ENCODE measurements around the gene ELMO1.

The ELMO1 gene

DNA sequence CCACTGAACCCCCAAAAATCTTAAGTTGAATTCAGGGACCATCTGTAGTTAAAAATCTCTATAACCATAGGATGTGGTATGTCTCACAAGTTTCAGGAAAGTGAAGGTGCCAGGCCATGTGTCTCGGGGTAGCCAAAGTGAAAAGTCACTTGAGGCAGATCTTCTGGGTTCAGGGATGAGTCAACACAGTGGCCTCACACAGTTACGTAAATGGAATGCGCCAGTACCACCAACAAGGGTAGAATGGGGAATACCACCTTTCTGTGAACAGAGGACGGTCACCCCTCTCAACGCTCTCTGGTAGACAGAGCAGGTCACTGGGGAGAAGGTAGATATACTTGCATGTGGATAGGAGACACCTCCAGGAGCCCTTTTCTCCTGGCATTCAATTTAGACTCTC, 71.4 kb downstream of the ELMO1 start:
- DNase-seq (ENCODE audit: extremely low spot score) = no peak
- POLR2A ChIA-PET = no interaction called here
- TF ChIP-seq, protein P1, sequence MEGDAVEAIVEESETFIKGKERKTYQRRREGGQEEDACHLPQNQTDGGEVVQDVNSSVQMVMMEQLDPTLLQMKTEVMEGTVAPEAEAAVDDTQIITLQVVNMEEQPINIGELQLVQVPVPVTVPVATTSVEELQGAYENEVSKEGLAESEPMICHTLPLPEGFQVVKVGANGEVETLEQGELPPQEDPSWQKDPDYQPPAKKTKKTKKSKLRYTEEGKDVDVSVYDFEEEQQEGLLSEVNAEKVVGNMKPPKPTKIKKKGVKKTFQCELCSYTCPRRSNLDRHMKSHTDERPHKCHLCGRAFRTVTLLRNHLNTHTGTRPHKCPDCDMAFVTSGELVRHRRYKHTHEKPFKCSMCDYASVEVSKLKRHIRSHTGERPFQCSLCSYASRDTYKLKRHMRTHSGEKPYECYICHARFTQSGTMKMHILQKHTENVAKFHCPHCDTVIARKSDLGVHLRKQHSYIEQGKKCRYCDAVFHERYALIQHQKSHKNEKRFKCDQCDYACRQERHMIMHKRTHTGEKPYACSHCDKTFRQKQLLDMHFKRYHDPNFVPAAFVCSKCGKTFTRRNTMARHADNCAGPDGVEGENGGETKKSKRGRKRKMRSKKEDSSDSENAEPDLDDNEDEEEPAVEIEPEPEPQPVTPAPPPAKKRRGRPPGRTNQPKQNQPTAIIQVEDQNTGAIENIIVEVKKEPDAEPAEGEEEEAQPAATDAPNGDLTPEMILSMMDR (IDR thresholded peaks at IDR 0.05; ENCODE audit: control extremely low read depth, extremely low read depth, low read depth, missing control alignments) = no peak
- CTCF ChIA-PET = no interaction called here

GRCh38 chr7:37376386-37376785, 72.3 kb downstream of the ELMO1 start:
- POLR2A ChIA-PET = no interaction called here
- TF ChIP-seq, protein P1 (IDR thresholded peaks at IDR 0.05; ENCODE audit: control extremely low read depth, extremely low read depth, low read depth, missing control alignments) = no peak
- CTCF ChIA-PET = no interaction called here
- DNase-seq (ENCODE audit: extremely low spot score) = no peak

DNA sequence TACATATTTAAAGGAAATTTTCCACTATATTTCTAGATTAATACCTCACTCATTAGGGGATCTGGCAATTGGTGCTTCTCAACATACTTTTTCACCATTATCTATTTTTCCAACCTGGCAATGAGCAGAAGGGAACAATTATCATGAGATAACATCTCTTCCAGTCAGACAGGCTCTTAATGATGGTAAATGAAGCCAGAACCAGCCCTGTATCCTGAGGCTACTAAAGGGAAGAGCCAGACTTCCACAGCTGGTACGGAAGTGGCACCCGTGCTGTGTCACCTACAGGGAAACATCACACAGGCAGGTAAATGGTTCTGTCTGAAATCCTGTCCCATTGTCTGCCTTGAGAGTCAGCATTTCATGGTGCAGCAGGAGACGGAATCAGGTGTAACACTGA, 75.9 kb downstream of the ELMO1 start:
- TF ChIP-seq, protein P1 (IDR thresholded peaks at IDR 0.05; ENCODE audit: control extremely low read depth, extremely low read depth, low read depth, missing control alignments) = no peak
- ChIA-PET POLR2A (no interaction called here), CTCF (no interaction called here)
- DNase-seq (ENCODE audit: extremely low spot score) = no peak

DNA sequence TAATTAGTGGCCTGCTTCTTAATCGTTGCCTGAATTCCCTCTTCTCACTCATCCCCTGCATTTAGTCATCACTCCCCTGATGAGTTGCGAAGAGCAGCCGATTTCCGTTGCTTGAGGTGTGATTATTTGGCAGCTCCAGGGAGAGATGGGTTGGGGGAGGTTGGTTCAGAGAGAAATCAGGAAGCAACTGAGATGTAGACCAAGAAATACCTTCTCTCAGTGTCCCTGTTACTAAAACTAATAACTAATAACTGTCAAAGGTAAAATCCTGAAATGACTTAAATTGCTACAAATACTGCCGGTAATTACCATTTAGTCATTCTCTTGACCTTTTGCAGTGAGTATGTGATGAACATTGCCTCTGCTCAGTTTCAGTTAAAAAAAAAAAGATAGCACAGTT, 76.9 kb downstream of the ELMO1 start:
- ChIA-PET POLR2A (no interaction called here), CTCF (no interaction called here)
- no peak for DNase-seq (ENCODE audit: extremely low spot score)
- TF ChIP-seq, protein P1 (IDR thresholded peaks at IDR 0.05; ENCODE audit: control extremely low read depth, extremely low read depth, low read depth, missing control alignments) = no peak

DNA sequence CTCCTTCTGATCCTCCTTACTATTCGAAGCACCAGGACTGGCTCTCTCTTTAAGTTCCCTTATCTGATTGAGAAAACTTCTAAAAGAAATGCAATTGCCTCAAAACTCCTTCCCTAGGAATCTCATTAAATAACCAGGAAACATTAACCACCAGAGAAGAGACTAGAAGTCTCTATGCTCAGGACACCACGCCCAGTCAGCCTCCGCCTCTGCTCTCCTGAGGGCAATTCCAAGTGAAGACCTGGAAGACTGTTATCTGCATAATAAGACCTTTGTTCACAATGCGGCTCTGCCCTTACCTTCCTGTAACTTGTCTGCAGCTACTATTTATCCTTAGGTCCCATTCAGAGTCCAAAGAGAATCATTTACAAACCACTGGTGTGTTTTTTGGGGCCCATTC, 78.8 kb downstream of the ELMO1 start:
- DNase-seq (ENCODE audit: extremely low spot score) = no peak
- TF ChIP-seq, protein P1 (IDR thresholded peaks at IDR 0.05; ENCODE audit: control extremely low read depth, extremely low read depth, low read depth, missing control alignments) = no peak
- POLR2A ChIA-PET = no interaction called here
- CTCF ChIA-PET = no interaction called here

DNA sequence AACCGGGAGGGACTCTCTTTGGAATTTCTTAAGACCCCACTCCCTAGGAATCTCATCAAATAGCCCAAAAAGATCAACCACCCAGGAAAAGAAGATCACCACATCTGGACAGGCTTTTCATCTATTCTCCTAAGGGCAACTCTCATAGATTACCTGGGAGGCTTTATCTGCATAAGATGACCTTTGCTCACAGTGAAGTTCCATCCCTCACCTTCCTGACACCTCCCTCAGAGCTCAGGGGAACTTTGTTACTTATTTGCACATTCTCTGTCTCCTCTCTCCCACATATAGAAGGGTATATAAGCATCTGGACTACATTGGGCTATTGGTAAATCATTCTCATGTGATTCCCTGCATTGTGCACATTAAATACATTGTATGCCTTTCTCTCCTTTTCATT, 80.1 kb downstream of the ELMO1 start:
- ChIA-PET POLR2A (no interaction called here), CTCF (interaction anchor here (1.3 to 1.5 kb wide), 2 partner anchors 16 to 17 kb away, joined by 3 to 4 read pairs; no protein-coding TSS in a partner anchor)
- TF ChIP-seq, protein P1 (IDR thresholded peaks at IDR 0.05; ENCODE audit: control extremely low read depth, extremely low read depth, low read depth, missing control alignments) = no peak
- no peak for DNase-seq (ENCODE audit: extremely low spot score)

GRCh38 chr7:37367010-37367409, 81.7 kb downstream of the ELMO1 start:
- DNase-seq (ENCODE audit: extremely low spot score) = no peak
- ChIA-PET POLR2A (no interaction called here), CTCF (no interaction called here)
- TF ChIP-seq, protein P1 (IDR thresholded peaks at IDR 0.05; ENCODE audit: control extremely low read depth, extremely low read depth, low read depth, missing control alignments) = no peak
